Kidney (tissue), 14 donors: ENCODE data around the gene MAPK7. TPM values are rescaled to one million over a fixed set of nuclear protein-coding genes. Genes with fewer than 3 reads are reported as not detected.

Source experiments
- DNase-seq, 5 donors: peaks; one replicate each; pipeline ENCODE4 v3.0.0-alpha.2; 2013 to 2020
- FAIRE-seq: peaks from 2 replicates; lab custom pipeline; 2012; peaks lifted over from hg19 to GRCh38; lab: Jason Lieb, UNC
- H3K27ac ChIP-seq, 2 donors: one replicate each; pipeline ENCODE4 v1.7.0; 2013; ENCODE audit warnings: low read depth in 2 of 2, low read length in 2 of 2, inconsistent platforms in 1 of 2
- H3K27me3 ChIP-seq: one replicate; pipeline ENCODE4 v1.7.1; 2013; ENCODE audit warnings: low read length, inconsistent platforms; ENCODE audit not compliant: control insufficient read depth, insufficient read depth
- H3K36me3 ChIP-seq, 3 donors: one replicate each; pipeline versions ENCODE4 v1.7.0 to v1.7.1; 2013; ENCODE audit warnings: low read length in 3 of 3, control low read depth in 1 of 3, inconsistent platforms in 1 of 3; ENCODE audit not compliant: insufficient read depth in 3 of 3, control insufficient read depth in 2 of 3
- H3K4me1 ChIP-seq, 3 donors: one replicate each; pipeline versions ENCODE4 v1.7.0 to v1.7.1; 2013; ENCODE audit warnings: low read length in 3 of 3, inconsistent platforms in 1 of 3, low read depth in 1 of 3; ENCODE audit not compliant: control insufficient read depth in 2 of 3, insufficient read depth in 2 of 3
- H3K4me3 ChIP-seq, 3 donors: one replicate each; pipeline versions ENCODE4 v1.7.0 to v1.8.1; 2013; ENCODE audit warnings: low read length in 3 of 3, control low read depth in 1 of 3, inconsistent platforms in 1 of 3
- H3K9ac ChIP-seq, 3 donors: one replicate each; pipeline versions ENCODE4 v1.7.0 to v1.7.1; 2013; ENCODE audit warnings: low read length in 3 of 3, control low read depth in 1 of 3, inconsistent platforms in 1 of 3
- H3K9me3 ChIP-seq, 3 donors: one replicate each; pipeline versions ENCODE4 v1.7.0 to v1.7.1; 2013; ENCODE audit warnings: low read length in 3 of 3, control low read depth in 1 of 3, inconsistent platforms in 1 of 3; ENCODE audit not compliant: control insufficient read depth in 2 of 3, insufficient read depth in 1 of 3
- intact Hi-C: fragments of 100-400 bp; cut with DNase I; formaldehyde crosslinking; loops from one replicate; pipeline ENCODE4 v1.11.1; 2022
- polyA plus RNA-seq: library from polyadenylated mRNA; stranded (reverse); fragments of 350-450 nt; fragmentation: Illumina TruSeq; extraction: RNeasy Lipid Tissue Mini Kit (QIAGEN cat#74804); gene quantifications from one replicate; pipeline ENCODE4 v1.2.3, GENCODE V29; 2014; ENCODE audit warnings: low read depth, low replicate concordance; ENCODE audit not compliant: insufficient read depth
- total RNA-seq: library from RNA; stranded (reverse); fragmentation: NEBNext Ultra II Directional; extraction: Animal tissue kit (Norgen Biotek cat#: 25700); gene quantifications from one replicate; pipeline ENCODE4 v1.2.1, GENCODE V29; 2021
- TF ChIP-seq, protein P1 (sequence below): IDR thresholded peaks from 3 replicates; pipeline ENCODE4 v1.5.1; 2012; ENCODE audit warnings: mild to moderate bottlenecking, moderate library complexity, borderline replicate concordance; ENCODE audit not compliant: insufficient read depth; ENCODE audit errors: extremely low read depth
- donor health status: control.
- donor health status: control.
- donor health status: control.
- donor health status: control.
- donor health status: control.
- donor health status: DM: yes; HTN: yes; CAD: no.
- donor health status: Normal renal cell carcinoma (clear cell type).

The MAPK7 gene
- total and polyA plus RNA-seq, 2 donors from 2014 or later = 7.1 to 36.7 TPM

GRCh38 chr17:19343256-19343630 lies 35.1 kb upstream of the MAPK7 start:
- Histone ChIP-seq H3K9me3 (no peaks in the 10 kb centered on the region), H3K4me3 (no peak overlapping the region), H3K4me1 (peaks cover 0 to 7% (median 6%) of the 10 kb centered on the region in 3 donors), H3K36me3 (no peaks in the 10 kb centered on the region), H3K27ac (no peak overlapping the region), H3K27me3 (no peaks in the 10 kb centered on the region), H3K9ac (no peak overlapping the region)
- TF ChIP-seq, protein P1, sequence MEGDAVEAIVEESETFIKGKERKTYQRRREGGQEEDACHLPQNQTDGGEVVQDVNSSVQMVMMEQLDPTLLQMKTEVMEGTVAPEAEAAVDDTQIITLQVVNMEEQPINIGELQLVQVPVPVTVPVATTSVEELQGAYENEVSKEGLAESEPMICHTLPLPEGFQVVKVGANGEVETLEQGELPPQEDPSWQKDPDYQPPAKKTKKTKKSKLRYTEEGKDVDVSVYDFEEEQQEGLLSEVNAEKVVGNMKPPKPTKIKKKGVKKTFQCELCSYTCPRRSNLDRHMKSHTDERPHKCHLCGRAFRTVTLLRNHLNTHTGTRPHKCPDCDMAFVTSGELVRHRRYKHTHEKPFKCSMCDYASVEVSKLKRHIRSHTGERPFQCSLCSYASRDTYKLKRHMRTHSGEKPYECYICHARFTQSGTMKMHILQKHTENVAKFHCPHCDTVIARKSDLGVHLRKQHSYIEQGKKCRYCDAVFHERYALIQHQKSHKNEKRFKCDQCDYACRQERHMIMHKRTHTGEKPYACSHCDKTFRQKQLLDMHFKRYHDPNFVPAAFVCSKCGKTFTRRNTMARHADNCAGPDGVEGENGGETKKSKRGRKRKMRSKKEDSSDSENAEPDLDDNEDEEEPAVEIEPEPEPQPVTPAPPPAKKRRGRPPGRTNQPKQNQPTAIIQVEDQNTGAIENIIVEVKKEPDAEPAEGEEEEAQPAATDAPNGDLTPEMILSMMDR = no peak
- peak in 2 of 5 donors; percentile 8 to 43 for DNase-seq
- intact Hi-C loops = no loop called here
- FAIRE-seq = no peak

DNA sequence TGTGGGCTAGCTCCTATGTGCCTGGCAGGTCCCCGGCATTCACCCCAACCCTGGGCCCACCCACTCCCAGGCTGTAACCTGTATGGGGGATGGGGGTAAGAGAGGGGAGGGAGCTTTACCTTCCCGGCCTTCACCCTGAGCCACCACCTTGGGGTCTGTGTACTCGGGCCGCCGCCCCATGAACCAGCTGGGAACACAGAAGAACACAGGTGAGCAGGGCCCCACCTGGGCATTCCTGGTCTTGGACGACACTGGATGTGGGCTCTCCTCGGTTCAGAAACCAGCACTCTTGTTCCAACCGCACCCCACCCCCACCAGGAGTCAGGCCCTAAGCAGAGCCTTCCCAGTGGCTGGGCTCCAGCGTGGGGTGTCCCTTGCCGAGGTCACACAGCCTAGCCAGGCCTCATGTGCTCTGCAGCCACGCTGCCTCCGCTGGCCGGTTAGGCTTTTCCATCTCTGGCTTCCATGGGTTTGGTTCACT lies 34.6 kb upstream of the MAPK7 start:
- TF ChIP-seq, protein P1 = no peak
- Histone ChIP-seq H3K4me1 (peaks cover 0 to 7% (median 4%) of the 10 kb centered on the region in 3 donors), H3K9me3 (no peaks in the 10 kb centered on the region), H3K36me3 (no peaks in the 10 kb centered on the region), H3K27ac (no peak overlapping the region), H3K4me3 (no peak overlapping the region), H3K27me3 (no peaks in the 10 kb centered on the region), H3K9ac (no peak overlapping the region)
- FAIRE-seq (no peak), DNase-seq (peak in 2 of 5 donors; percentile 8 to 88)
- intact Hi-C loops = no loop called here

GRCh38 chr17:19344311-19345066 lies 33.8 kb upstream of the MAPK7 start:
- Histone ChIP-seq H3K27me3 (no peaks in the 10 kb centered on the region), H3K27ac (no peak overlapping the region), H3K9ac (no peak overlapping the region), H3K36me3 (no peaks in the 10 kb centered on the region), H3K4me3 (no peak overlapping the region), H3K9me3 (no peaks in the 10 kb centered on the region), H3K4me1 (peaks cover 0 to 7% (median 4%) of the 10 kb centered on the region in 3 donors)
- peak in 3 of 5 donors; percentile 7 to 77 (median 49) for DNase-seq
- TF ChIP-seq, protein P1 = no peak
- FAIRE-seq = no peak
- intact Hi-C loops = no loop called here
